Vagina (tissue), 2 donors: Measurements from ENCODE around the gene FAM3C. TPM values are rescaled to one million over a fixed set of nuclear protein-coding genes. Genes with fewer than 3 reads are reported as not detected.

ENCODE experiments used
- DNase-seq, 2 donors: peaks; one replicate each; pipeline ENCODE4 v3.0.0-alpha.2; 2017; ENCODE audit errors: extremely low spot score in 2 of 2
- H3K27ac ChIP-seq: fragments of 200-600 bp; sonication (generic); one replicate; pipeline ENCODE4 v1.5.1; 2019
- H3K27me3 ChIP-seq: fragments of 200-600 bp; sonication (generic); one replicate; pipeline ENCODE4 v1.5.1; 2019
- H3K36me3 ChIP-seq, 2 donors: fragments of 200-600 bp; sonication (generic); one replicate each; pipeline ENCODE4 v1.5.1; 2017 to 2019
- H3K4me1 ChIP-seq: fragments of 200-600 bp; sonication (generic); one replicate; pipeline ENCODE4 v1.5.1; 2019
- H3K4me3 ChIP-seq, 2 donors: fragments of 200-600 bp; sonication (generic); 1 replicate in 1 of 2; 2 replicates in 1 of 2; pipeline ENCODE4 v1.5.1; 2016 to 2019
- H3K9me3 ChIP-seq: fragments of 200-600 bp; sonication (generic); one replicate; pipeline ENCODE4 v1.5.1; 2019
- POLR2A ChIP-seq, 2 donors: fragments of 450-650 bp; IDR thresholded peaks; one replicate each; pipeline ENCODE4 v1.6.1; 2017; ENCODE audit warnings: antibody characterized with exemption in 2 of 2, mild to moderate bottlenecking in 2 of 2, moderate library complexity in 2 of 2
- POLR2AphosphoS5 ChIP-seq, 2 donors: sonication (generic); formaldehyde crosslinking; IDR thresholded peaks; one replicate each; pipeline ENCODE4 v1.9.0; 2017; ENCODE audit warnings: antibody characterized with exemption in 2 of 2, mild to moderate bottlenecking in 2 of 2, low read depth in 1 of 2; ENCODE audit not compliant: insufficient read depth in 1 of 2
- intact Hi-C: fragments of 100-400 bp; cut with DNase I; formaldehyde crosslinking; loops from one replicate; pipeline ENCODE4 v1.15.1; 2023
- total RNA-seq: library from RNA; depleted of rRNA; stranded (reverse); fragments of >200 nt; gene quantifications from one replicate; pipeline ENCODE4 v1.2.3, GENCODE V29; 2016
- TF ChIP-seq, protein P1 (sequence below), 3 experiments: fragments of 450-650 bp in 2 of 3; fragments of 200-600 bp in 1 of 3; sonication (generic) in 1 of 3; IDR thresholded peaks; one replicate each; pipeline ENCODE4 v1.5.1; 2017 to 2019; ENCODE audit warnings: antibody characterized with exemption in 3 of 3, mild to moderate bottlenecking in 2 of 3, moderate library complexity in 2 of 3

The FAM3C gene
- total RNA-seq, 1 donor from 2014 or later, result 36.1 TPM

DNA sequence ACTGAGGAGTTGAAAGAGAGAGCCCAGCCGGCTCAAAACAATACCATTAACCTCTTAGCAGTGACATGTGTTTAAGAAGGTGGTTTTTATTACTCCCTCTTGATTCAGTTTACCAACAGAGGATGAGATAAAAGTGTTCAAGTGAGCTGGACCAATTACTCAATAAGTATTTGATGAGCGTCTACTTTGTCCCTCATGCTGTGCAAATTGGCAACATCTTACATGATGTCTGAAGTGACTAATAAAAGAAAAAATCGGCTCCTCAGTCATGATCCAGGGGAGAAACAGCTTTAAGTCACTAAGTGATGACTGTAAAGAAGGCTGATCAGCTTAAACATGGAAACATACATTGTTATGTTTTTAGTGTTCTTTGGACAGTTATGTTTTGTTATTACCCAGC, 59.5 kb downstream of the FAM3C start:
- intact Hi-C loops, result no loop called here
- Histone ChIP-seq H3K36me3 (no peaks in the 10 kb centered on the region), H3K27ac (no peak overlapping the region), H3K27me3 (no peaks in the 10 kb centered on the region), H3K9me3 (no peaks in the 10 kb centered on the region), H3K4me1 (no peaks in the 10 kb centered on the region), H3K4me3 (no peak overlapping the region)
- TF ChIP-seq POLR2AphosphoS5 (IDR thresholded peaks at IDR 0.05; ENCODE audit: insufficient read depth in 1 of 2, low read depth in 1 of 2) (no peak), POLR2A (IDR thresholded peaks at IDR 0.05) (no peak)
- DNase-seq, result no peak

DNA sequence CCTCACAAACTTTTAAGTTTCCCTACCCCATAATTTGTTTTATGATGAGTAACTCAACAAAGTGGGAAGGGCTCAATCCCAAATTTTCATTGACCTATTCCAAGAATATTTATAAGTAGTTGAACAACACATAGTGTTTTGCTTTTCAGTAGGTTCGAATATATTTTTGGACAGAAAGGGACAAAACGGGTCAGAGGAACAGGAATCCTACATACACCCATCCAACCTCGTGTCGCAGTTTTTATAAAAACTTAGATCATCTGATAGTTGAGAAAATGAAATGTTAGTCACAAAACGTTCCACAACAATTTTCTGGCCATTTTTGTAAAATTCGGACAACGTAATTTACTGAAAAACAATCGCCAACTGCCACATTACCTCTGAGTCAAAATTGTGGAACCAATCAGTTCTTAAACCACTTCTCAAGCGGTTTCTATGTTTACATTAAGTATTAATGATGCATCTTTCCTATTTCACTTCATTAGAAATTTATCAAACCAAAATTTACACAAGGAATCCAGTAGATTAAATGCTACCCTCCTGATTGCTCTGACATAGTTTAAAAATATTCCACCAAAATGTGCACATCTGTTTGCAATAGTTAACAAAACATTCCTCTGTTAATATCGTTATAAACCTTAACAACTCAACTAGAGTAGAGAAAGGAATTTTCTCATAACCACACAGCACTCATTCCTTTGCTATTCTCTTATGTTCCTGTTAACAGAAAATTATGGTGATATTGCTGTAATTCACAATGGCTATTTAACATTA, 61.0 kb downstream of the FAM3C start:
- intact Hi-C loops, result no loop called here

DNA sequence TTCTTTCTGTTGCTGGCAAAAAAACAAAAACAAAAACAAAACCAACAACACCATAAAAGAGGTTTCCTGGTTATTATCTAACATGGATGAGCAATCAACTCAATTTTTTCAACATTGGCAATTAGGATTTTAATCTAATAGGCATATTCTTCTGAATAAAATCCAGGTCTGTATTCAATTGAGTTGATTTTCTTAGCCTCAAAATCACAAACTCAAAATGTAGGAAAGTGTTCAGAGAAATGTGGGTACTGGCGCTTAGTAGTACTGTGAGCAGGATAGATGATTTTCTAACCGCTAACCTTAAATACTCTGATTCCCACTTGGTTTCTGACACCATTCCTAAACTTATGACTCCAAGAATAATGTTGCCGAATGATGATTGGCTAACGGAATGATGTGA, 61.7 kb downstream of the FAM3C start:
- Histone ChIP-seq H3K4me1 (peaks cover 10% of the 10 kb centered on the region), H3K27me3 (no peaks in the 10 kb centered on the region), H3K9me3 (no peaks in the 10 kb centered on the region), H3K27ac (no peak overlapping the region), H3K36me3 (no peaks in the 10 kb centered on the region), H3K4me3 (no peak overlapping the region)
- no peak for TF ChIP-seq POLR2A (IDR thresholded peaks at IDR 0.05)
- TF ChIP-seq POLR2AphosphoS5 (IDR thresholded peaks at IDR 0.05; ENCODE audit: insufficient read depth in 1 of 2, low read depth in 1 of 2), result no peak
- TF ChIP-seq, protein P1, sequence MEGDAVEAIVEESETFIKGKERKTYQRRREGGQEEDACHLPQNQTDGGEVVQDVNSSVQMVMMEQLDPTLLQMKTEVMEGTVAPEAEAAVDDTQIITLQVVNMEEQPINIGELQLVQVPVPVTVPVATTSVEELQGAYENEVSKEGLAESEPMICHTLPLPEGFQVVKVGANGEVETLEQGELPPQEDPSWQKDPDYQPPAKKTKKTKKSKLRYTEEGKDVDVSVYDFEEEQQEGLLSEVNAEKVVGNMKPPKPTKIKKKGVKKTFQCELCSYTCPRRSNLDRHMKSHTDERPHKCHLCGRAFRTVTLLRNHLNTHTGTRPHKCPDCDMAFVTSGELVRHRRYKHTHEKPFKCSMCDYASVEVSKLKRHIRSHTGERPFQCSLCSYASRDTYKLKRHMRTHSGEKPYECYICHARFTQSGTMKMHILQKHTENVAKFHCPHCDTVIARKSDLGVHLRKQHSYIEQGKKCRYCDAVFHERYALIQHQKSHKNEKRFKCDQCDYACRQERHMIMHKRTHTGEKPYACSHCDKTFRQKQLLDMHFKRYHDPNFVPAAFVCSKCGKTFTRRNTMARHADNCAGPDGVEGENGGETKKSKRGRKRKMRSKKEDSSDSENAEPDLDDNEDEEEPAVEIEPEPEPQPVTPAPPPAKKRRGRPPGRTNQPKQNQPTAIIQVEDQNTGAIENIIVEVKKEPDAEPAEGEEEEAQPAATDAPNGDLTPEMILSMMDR (IDR thresholded peaks at IDR 0.05), result no peak
- intact Hi-C loops, result no loop called here
- DNase-seq, result no peak

More for the DNA sequence above, 61.0 kb downstream of the FAM3C start:
- Histone ChIP-seq H3K27me3 (no peaks in the 10 kb centered on the region), H3K36me3 (no peaks in the 10 kb centered on the region), H3K4me1 (peaks cover 3% of the 10 kb centered on the region), H3K4me3 (no peak overlapping the region), H3K27ac (no peak overlapping the region), H3K9me3 (no peaks in the 10 kb centered on the region)
- no peak for DNase-seq
- TF ChIP-seq, protein P1 (IDR thresholded peaks at IDR 0.05), result no peak
- TF ChIP-seq POLR2A (IDR thresholded peaks at IDR 0.05) (no peak), POLR2AphosphoS5 (IDR thresholded peaks at IDR 0.05; ENCODE audit: insufficient read depth in 1 of 2, low read depth in 1 of 2) (no peak)

DNA sequence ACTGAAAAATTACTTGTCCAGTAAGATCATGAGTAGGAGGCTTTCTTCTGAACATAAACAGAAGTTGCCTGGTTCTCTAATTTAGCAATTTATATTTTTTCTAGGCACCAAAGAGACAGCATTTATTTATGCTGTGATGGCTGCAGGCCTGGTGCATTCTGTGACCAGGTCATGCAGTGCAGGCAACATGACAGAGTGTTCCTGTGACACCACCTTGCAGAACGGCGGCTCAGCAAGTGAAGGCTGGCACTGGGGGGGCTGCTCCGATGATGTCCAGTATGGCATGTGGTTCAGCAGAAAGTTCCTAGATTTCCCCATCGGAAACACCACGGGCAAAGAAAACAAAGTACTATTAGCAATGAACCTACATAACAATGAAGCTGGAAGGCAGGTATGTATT, 64.5 kb downstream of the FAM3C start:
- H3K4me3 ChIP-seq, result peak overlapping the region in 1 of 2 donors; percentile 46
- DNase-seq, result no peak
- TF ChIP-seq POLR2A (IDR thresholded peaks at IDR 0.05) (no peak), POLR2AphosphoS5 (IDR thresholded peaks at IDR 0.05; ENCODE audit: insufficient read depth in 1 of 2, low read depth in 1 of 2) (no peak)
- TF ChIP-seq, protein P1 (IDR thresholded peaks at IDR 0.05), result no peak
- peaks cover 20% of the 10 kb centered on the region for H3K4me1 ChIP-seq
- no peak overlapping the region for H3K27ac ChIP-seq
- H3K27me3 ChIP-seq, result no peaks in the 10 kb centered on the region
- no peaks in the 10 kb centered on the region for H3K36me3 ChIP-seq
- intact Hi-C loops, result no loop called here
- H3K9me3 ChIP-seq, result no peaks in the 10 kb centered on the region

DNA sequence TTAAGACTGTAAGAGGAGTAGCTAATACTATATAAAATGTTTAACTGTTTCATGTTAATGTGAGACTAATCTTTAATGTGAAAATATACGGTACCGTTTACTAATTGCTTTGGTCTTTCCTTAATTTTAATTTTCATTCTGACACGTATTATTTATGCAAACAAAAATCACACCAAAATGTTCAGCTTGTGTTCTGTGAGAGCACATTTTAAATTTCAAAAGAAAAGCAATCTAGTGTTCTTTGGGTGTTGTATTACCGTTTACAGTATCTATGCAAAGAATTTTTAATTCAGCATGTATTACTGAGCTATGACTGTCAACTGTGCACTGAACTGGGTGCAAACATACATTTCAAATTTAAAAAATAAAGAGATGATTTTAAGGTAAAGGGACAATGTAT, 65.1 kb downstream of the FAM3C start:
- H3K36me3 ChIP-seq, result no peaks in the 10 kb centered on the region
- H3K27ac ChIP-seq, result no peak overlapping the region
- no peaks in the 10 kb centered on the region for H3K9me3 ChIP-seq
- no peak for DNase-seq
- peaks cover 20% of the 10 kb centered on the region for H3K4me1 ChIP-seq
- H3K27me3 ChIP-seq, result no peaks in the 10 kb centered on the region
- TF ChIP-seq POLR2A (IDR thresholded peaks at IDR 0.05), result no peak
- no peak for TF ChIP-seq POLR2AphosphoS5 (IDR thresholded peaks at IDR 0.05; ENCODE audit: insufficient read depth in 1 of 2, low read depth in 1 of 2)
- TF ChIP-seq, protein P1 (IDR thresholded peaks at IDR 0.05), result no peak
- peak overlapping the region in 1 of 2 donors; percentile 46 for H3K4me3 ChIP-seq
- intact Hi-C loops, result no loop called here
